ENCODE data around the gene LPAR5.

LPAR5 gene

GRCh38 chr12:6635375-6635855 is 344 bp downstream of the LPAR5 start:
- peak; percentile 49 for DNase-seq

GRCh38 chr12:6632026-6632983 is 3.5 kb downstream of the LPAR5 start:
- peak; percentile 50 for DNase-seq

DNA sequence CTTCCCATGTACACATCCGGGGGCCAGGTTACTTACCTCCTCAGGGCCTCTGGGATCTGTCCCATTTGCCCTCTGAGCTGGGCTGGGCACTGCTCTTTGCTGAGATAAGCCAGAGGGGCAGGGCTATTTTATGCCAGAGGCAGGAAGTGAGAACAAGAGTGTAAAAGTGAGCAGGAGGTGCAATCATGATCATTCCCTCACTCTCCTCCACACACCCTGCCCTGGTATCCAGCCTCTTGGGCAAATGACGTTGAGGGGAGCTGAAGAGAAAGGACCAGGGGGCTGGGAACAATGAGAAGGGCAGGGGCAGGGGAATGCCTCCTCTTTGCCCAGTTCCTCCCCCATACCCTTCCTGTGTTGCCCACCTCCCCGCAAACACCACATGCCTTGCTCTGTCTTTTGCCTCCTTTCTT is 4.2 kb downstream of the LPAR5 start:
- DNase-seq: no peak

- DNase-seq: no peak
These were observed 5.0 kb downstream of the LPAR5 start for GRCh38 chr12:6630736-6631135.

GRCh38 chr12:6627616-6628015 is 8.1 kb downstream of the LPAR5 start:
- no peak for DNase-seq

- DNase-seq: no peak
These were observed 9.0 kb downstream of the LPAR5 start for GRCh38 chr12:6626654-6627283.

GRCh38 chr12:6620885-6621274 is 14.9 kb downstream of the LPAR5 start:
- DNase-seq: no peak

DNA sequence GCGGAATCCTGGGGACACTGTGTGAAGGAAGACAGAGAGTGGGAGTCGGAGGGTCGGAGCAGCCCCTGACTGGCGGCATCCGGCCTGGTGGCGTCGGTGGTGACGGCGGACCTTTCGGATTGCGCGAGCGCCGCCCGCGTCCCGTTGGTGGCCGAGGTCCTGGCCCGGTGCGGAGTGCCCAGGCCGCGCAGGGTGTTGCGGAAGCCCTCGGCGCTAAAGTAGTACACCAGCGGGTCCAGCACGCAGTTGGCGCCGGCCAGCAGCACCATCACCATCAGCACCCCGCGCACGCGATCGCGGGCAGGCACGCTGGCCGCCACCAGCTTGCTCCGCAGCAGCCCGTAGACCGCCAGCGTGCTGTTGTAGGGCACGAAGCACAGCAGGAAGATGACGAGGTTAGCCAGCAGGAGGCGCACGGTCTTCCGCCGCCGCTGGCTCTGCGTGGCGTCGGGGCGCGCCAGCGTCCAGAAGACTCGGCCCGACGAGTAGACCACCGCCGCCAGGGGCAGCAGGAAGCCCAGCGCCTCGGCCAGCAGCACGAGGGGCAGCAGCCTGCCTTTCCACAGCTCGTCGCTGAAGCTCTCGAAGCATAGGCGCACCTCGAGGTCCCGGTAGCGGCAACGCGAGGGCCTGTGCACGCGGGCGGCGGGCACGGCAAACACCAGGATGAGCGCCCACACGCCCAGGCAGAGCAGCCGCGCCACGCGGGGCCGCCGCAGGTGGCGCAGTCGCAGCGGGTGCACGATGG is 15.4 kb downstream of the LPAR5 start:
- DNase-seq: peak; percentile 66

GRCh38 chr12:6618483-6619225 is 17.1 kb downstream of the LPAR5 start:
- no peak for DNase-seq

GRCh38 chr12:6615802-6616201 is 20.0 kb downstream of the LPAR5 start:
- no peak for DNase-seq

GRCh38 chr12:6614513-6615172 is 21.1 kb downstream of the LPAR5 start:
- no peak for DNase-seq

- no peak for DNase-seq
These were observed 21.8 kb downstream of the LPAR5 start for GRCh38 chr12:6613776-6614512.

DNA sequence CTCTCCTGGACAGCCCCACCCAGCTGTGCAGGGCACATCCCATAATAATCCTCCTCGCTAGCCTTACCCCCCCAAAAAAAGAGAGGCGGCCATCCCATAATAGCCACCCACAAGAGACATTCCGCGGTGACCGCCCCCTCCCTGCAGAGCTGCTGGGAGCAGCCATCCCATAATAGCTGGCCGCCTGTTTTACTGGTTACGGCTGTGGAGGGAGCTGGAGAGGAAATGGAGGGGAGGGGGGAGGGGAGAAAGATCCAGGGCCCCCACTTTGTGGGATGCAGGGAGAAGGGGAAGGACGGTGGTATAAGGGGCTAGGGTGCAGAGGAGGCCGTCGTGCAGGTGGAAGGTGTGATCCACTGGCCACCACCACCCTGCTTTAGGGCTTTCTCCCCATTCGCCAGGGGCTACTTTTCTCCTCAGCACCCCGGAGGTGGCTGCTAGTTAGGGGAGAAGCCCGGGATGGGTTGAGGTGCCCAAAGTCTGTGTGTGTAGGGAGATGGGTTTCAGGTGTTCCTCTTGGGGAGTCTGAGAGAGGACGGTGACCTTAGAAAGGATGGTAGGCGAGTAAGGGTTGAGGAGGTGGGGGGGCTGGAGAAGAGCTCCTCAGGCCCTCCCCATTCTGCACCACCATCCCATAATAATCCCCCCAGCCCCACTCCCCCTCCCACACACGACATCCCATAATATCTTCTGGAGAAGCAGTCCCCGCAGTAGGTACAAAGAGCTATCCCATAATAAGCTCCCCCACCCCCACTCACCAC is 22.6 kb downstream of the LPAR5 start:
- DNase-seq: no peak

DNA sequence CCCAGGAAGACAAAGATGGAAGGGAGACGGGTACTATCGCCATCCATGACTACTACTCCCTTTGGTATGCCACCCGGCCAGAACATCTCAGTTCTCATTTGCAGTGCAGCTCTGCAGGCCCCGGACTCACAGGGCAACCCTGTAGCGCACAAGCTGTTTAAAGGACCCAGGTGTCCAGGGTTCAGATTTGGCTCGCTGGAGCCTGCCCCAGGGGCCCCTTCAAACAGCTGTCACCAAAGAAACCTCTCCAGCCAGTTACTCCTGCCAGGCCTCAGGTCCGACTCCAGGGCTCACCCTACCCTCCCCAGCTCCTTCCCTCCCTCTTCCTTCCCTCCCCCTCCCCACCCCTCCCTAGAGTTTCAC is 23.1 kb downstream of the LPAR5 start:
- DNase-seq: no peak

DNA sequence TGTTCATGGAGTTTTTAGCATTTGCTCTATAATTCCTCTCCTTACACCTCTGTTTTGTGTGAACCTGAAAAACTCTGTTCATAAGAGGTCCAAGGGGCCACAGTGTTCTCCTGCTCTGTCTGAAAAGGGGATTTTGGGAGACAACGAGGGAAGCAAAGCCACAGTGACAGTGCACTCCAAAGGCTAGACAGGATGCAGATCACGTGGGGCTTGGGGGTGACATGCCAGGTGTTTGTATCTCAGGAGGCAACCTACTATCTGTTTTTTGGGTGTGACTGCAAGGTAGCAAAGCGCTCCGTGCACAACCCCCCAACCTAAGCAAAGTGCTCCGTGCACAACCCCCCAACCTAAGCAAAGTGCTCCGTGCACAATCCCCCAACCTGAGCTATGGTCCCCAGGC is 23.5 kb downstream of the LPAR5 start:
- DNase-seq: no peak

DNA sequence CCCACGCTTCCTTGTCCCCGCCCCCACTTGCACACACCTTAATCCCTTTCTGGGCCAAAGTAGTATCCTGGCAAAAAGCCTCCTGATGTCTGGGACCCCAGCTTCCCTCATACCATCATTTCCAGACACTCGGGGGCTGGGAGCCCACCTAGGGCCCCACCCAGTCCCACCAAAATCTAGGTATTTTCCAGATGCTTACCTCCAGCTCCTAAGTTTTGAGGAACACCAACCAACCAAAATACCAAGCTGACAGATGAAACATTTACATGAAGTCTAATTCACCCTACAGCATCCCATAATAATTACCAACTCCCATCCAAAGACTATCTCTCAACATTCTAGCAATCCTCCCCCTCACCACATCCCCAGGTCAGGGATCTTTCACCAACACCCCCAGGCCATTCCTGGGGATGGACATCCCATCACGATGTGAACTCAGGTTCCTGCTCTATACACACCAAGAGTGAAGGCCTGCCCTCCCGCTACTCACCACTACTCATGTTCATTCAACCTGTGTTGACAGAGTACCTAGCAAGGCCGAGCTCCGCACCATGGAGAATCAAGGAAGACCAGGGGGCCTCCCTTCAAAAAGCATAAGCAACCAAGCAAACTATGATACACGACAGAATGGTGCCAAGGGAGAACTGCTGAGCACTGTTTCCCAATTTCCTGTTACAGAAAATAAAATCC is 27.0 kb downstream of the LPAR5 start:
- DNase-seq: peak; percentile 36

- DNase-seq: peak; percentile 69
These were observed 27.8 kb downstream of the LPAR5 start for GRCh38 chr12:6607751-6608591.

DNA sequence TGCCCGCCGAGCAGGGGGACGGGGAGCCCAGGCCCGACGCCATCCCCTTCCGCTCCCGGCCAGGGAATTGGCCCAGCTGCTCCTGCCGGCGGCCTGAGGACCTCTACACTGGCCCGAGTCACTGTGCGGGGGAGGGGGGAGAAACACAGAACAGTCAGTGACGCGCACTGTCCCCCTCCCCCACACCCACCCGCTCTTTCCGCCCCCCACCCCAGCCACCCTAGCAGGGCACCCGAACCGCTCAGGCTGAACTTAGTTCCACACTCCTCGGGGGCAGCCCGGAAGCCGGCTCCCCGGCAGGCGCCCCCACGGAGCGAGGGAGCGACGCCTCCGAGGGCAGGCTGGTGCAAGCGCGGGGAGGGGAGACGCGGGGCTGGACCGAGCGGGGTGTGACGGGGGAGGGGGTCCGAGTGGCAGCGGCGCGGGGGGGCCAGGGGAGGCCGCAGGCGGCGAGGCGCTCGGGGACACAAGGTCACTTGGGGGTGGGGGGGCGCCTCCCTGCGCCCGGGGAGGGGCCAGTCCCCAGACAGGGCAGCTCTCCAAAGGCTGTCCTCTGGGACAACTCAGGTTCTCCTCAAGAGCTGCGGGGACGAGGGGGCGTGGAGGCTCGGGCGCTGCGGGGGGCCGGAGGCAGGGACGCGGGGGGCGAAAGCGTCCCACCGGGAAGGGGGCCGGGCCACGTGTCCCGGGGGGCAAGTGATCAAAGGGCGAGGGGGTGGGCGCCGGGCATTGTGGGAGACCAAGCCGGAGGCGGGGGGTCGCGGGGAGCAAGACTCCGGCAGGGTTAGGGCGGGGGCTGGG is 29.2 kb downstream of the LPAR5 start:
- DNase-seq: peak; percentile 69

Data from activated naive CD4-positive, alpha-beta T cell treated with anti-CD3 and anti-CD28 coated beads, Interleukin-2, amount 50 U/mL, for 16 hours (primary cell).